ENCODE measurements around the gene PALMD.

DNA sequence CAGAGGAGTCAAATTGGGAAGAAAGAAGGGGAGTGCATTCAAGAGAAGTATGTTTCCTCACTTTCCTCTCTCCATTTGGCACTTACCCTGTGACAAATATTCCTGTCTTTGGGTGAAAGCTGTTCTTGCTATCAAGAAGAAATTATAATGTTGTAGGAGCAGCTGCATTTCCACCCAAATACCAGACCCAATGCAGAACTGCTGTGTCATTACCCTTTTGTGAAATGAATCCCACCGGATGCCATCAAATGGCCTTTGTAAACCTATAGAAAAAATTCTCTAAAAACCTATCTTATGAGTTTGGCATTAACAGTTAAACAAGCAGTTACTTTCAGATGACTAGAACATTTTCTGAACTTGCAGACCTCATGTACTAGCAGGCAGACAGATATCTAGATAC, 16.7 kb upstream of the PALMD start:
- TF ChIP-seq POLR2A (IDR thresholded peaks at IDR 0.05) (no peak), CTCF (IDR thresholded peaks at IDR 0.05) (no peak)
